ENCODE measurements around the gene TTC21A.

GRCh38 chr3:39150803-39151631 is 43.5 kb downstream of the TTC21A start:
- no peak for TF ChIP-seq CTCF (conservative IDR thresholded peaks at IDR 0.05 in 1 of 2, IDR thresholded peaks at IDR 0.05 in 1 of 2; ENCODE audit: low read depth in 1 of 2, low read length in 2 of 2)
- TF ChIP-seq EZH2 (IDR thresholded peaks at IDR 0.05; ENCODE audit: low read length, missing control alignments) = no peak

Data from fibroblast of lung (primary cell).